Sigmoid colon (tissue), 4 donors: ENCODE measurements around the gene PRDM5.

Experiments
- CTCF ChIP-seq, 4 experiments: fragments of 450-650 bp in 3 of 4; fragments of 200-600 bp in 1 of 4; IDR thresholded peaks; one replicate each; pipeline ENCODE4 v1.5.1; 2016 to 2019; ENCODE audit warnings: antibody characterized with exemption in 4 of 4, mild to moderate bottlenecking in 3 of 4, moderate library complexity in 2 of 4
- EP300 ChIP-seq, 4 donors: sonication (generic); formaldehyde crosslinking; IDR thresholded peaks; one replicate each; pipeline ENCODE4 v1.6.1; 2017; ENCODE audit warnings: antibody characterized with exemption in 4 of 4
- POLR2A ChIP-seq, 2 donors: fragments of 450-650 bp; IDR thresholded peaks; one replicate each; pipeline ENCODE4 v1.6.1; 2016; ENCODE audit warnings: antibody characterized with exemption in 2 of 2, mild to moderate bottlenecking in 2 of 2, moderate library complexity in 2 of 2
- POLR2AphosphoS5 ChIP-seq, 4 donors: sonication (generic); formaldehyde crosslinking; IDR thresholded peaks; one replicate each; pipeline ENCODE4 v1.6.1; 2017; ENCODE audit warnings: antibody characterized with exemption in 4 of 4

- no peak for TF ChIP-seq CTCF (IDR thresholded peaks at IDR 0.05)
- no peak for TF ChIP-seq POLR2A (IDR thresholded peaks at IDR 0.05)
- TF ChIP-seq EP300 (IDR thresholded peaks at IDR 0.05) = no peak
- TF ChIP-seq POLR2AphosphoS5 (IDR thresholded peaks at IDR 0.05) = no peak
These were observed 36.3 kb downstream of the PRDM5 start for GRCh38 chr4:120886191-120886590.
